ENCODE data around the gene CTPS2. TPM values are rescaled to one million over a fixed set of nuclear protein-coding genes. Genes with fewer than 3 reads are reported as not detected.
"Not testable (repeated sequence)": the region's sequence is repeated elsewhere in the genome, so short reads cannot be mapped to it uniquely, and the experiment has no call there.

CTPS2 gene
- total RNA-seq, 1 experiment from 2014 or later, result 25.0 TPM

DNA sequence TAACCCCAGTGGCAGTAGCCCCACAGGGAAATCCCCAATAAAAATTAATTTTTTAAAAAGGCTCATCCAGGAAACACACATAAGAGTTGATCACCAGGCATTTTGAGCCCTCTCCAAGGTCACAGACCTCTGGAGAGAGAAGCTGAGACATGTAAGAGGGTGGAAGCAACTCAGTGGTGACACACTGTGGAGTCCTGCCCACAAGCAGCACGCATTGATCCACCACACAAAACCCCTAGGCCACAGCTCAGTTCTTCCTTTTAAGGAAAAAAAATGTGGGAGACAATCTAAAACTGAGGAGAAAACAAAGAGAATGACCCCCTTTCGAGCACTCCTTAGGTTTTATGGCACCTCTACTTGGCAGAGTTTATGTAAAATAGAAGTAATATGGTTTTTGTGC, 134.3 kb downstream of the CTPS2 start:
- POLR2A ChIA-PET (ENCODE audit: unreplicated experiment), result no interaction called here
- CTCF ChIA-PET, result interaction anchor here (0.6 kb wide), 2 partner anchors 141 to 554 kb away, joined by 3 read pairs; no protein-coding TSS in a partner anchor
- Histone ChIP-seq H3K27ac (ENCODE audit: low read length) (no peak overlapping the region), H3K4me3 (ENCODE audit: low read length) (no peak overlapping the region), H3K9me2 (replicated peaks; ENCODE audit: low read length) (no peaks in the 10 kb centered on the region), H3K79me2 (ENCODE audit: low read length) (no peaks in the 10 kb centered on the region), H3K27me3 (ENCODE audit: low read length) (no peaks in the 10 kb centered on the region), H3K4me1 (ENCODE audit: insufficient read depth, low read length) (peaks cover 7% of the 10 kb centered on the region; the same call in 1 of the 2 replicates), H3F3A (ENCODE audit: low read length, unreplicated experiment) (no peaks in the 10 kb centered on the region), H4K20me1 (ENCODE audit: low read length) (no peaks in the 10 kb centered on the region), H3K36me3 (ENCODE audit: low read depth, low read length) (no peaks in the 10 kb centered on the region), H3K9ac (ENCODE audit: low read length) (no peak overlapping the region), H3K4me2 (ENCODE audit: low read length) (no peak overlapping the region), H3K9me3 (ENCODE audit: low read length) (no peaks in the 10 kb centered on the region), H2AFZ (ENCODE audit: low read length) (no peak overlapping the region)
- BruUV-seq (replicated peaks), result no TSS peak
- ATAC-seq (no peak), DNase-seq (peak; percentile 43)
- TF ChIP-seq, protein P1, sequence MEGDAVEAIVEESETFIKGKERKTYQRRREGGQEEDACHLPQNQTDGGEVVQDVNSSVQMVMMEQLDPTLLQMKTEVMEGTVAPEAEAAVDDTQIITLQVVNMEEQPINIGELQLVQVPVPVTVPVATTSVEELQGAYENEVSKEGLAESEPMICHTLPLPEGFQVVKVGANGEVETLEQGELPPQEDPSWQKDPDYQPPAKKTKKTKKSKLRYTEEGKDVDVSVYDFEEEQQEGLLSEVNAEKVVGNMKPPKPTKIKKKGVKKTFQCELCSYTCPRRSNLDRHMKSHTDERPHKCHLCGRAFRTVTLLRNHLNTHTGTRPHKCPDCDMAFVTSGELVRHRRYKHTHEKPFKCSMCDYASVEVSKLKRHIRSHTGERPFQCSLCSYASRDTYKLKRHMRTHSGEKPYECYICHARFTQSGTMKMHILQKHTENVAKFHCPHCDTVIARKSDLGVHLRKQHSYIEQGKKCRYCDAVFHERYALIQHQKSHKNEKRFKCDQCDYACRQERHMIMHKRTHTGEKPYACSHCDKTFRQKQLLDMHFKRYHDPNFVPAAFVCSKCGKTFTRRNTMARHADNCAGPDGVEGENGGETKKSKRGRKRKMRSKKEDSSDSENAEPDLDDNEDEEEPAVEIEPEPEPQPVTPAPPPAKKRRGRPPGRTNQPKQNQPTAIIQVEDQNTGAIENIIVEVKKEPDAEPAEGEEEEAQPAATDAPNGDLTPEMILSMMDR (conservative IDR thresholded peaks at IDR 0.05; ENCODE audit: low read depth, low read length), result no peak
- TF ChIP-seq EZH2phosphoT487 (IDR thresholded peaks at IDR 0.05; ENCODE audit: borderline replicate concordance, low read length), result no peak
- no peak for TF ChIP-seq EZH2 (IDR thresholded peaks at IDR 0.05; ENCODE audit: low read length, unreplicated experiment)
- intact Hi-C loops (cut with micrococcal nuclease), result no loop called here

DNA sequence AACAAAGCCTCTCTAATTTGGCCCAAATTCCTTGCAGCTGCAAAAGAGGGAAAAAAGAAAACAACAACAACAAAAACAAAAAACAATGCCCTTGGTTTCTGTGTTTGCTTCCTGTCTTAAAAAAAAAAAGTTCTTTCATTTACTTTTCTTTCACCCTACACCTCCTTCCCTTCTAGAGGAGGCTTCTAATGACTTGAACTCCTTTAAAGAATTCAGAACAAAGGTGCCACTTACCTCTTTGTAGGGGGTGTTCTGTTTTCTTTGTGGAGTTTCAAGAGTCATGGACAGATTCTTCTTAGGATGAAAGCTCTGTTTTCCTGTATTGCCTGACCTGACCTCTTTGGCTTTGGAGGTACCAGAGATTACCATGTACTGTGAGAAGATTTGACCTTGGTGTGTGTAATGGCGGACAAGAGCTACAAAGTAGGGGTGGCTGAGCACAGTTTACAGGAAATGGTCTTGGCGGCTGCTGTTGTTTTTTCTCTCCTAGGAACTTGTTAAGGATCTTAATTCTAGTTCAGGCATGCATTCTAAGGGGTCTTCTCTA, 134.9 kb downstream of the CTPS2 start:
- H3F3A ChIP-seq (ENCODE audit: low read length, unreplicated experiment), result no peaks in the 10 kb centered on the region
- no peak overlapping the region for H3K27ac ChIP-seq (ENCODE audit: low read length)
- ChIA-PET POLR2A (ENCODE audit: unreplicated experiment) (no interaction called here), CTCF (interaction anchor here (0.6 kb wide), 1 partner anchor 141 kb away, joined by 3 read pairs; no protein-coding TSS in a partner anchor)
- BruUV-seq (replicated peaks), result no TSS peak
- no peaks in the 10 kb centered on the region for H3K9me3 ChIP-seq (ENCODE audit: low read length)
- H3K79me2 ChIP-seq (ENCODE audit: low read length), result no peaks in the 10 kb centered on the region
- no peak overlapping the region for H2AFZ ChIP-seq (ENCODE audit: low read length)
- H3K27me3 ChIP-seq (ENCODE audit: low read length), result no peaks in the 10 kb centered on the region
- H3K4me1 ChIP-seq (ENCODE audit: insufficient read depth, low read length), result peaks cover 7% of the 10 kb centered on the region; the same call in 1 of the 2 replicates
- no peak overlapping the region for H3K4me3 ChIP-seq (ENCODE audit: low read length)
- intact Hi-C loops (cut with micrococcal nuclease), result no loop called here
- H3K9ac ChIP-seq (ENCODE audit: low read length), result no peak overlapping the region
- H3K9me2 ChIP-seq (replicated peaks; ENCODE audit: low read length), result no peaks in the 10 kb centered on the region
- TF ChIP-seq, protein P1 (conservative IDR thresholded peaks at IDR 0.05; ENCODE audit: low read depth, low read length), result no peak
- TF ChIP-seq EZH2 (IDR thresholded peaks at IDR 0.05; ENCODE audit: low read length, unreplicated experiment), result no peak
- TF ChIP-seq EZH2phosphoT487 (IDR thresholded peaks at IDR 0.05; ENCODE audit: borderline replicate concordance, low read length), result no peak
- H3K36me3 ChIP-seq (ENCODE audit: low read depth, low read length), result no peaks in the 10 kb centered on the region
- no peak for ATAC-seq
- DNase-seq, result no peak
- H3K4me2 ChIP-seq (ENCODE audit: low read length), result no peak overlapping the region
- H4K20me1 ChIP-seq (ENCODE audit: low read length), result no peaks in the 10 kb centered on the region

DNA sequence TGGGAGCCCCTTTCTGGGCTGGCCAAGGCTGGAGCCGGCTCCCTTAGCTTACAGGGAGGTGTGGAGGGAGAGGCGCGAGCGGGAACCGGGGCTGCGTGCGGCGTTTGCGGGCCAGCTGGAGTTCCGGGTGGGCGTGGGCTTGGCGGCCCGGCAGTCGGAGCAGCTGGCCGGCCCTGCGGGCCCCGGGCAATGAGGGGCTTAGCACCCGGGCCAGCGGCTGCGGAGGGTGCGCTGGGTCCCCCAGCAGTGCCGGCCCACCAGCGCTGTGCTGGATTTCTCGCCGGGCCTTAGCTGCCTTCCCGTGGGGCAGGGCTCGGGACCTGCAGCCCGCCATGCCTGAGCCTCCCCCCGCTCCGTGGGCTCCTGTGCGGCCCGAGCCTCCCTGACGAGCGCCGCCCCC, 137.1 kb downstream of the CTPS2 start:
- H3K9me3 ChIP-seq (ENCODE audit: low read length); H4K20me1 ChIP-seq (ENCODE audit: low read length); H2AFZ ChIP-seq (ENCODE audit: low read length); H3K4me2 ChIP-seq (ENCODE audit: low read length); POLR2A ChIA-PET (ENCODE audit: unreplicated experiment); H3K4me3 ChIP-seq (ENCODE audit: low read length); BruUV-seq (replicated peaks); H3K9ac ChIP-seq (ENCODE audit: low read length); DNase-seq; ATAC-seq; H3K9me2 ChIP-seq (replicated peaks; ENCODE audit: low read length); H3K27ac ChIP-seq (ENCODE audit: low read length); intact Hi-C loops (cut with micrococcal nuclease); H3F3A ChIP-seq (ENCODE audit: low read length, unreplicated experiment); H3K27me3 ChIP-seq (ENCODE audit: low read length); CTCF ChIA-PET; H3K36me3 ChIP-seq (ENCODE audit: low read depth, low read length); H3K79me2 ChIP-seq (ENCODE audit: low read length); H3K4me1 ChIP-seq (ENCODE audit: insufficient read depth, low read length): not testable (repeated sequence)
